ENCODE results near the gene OTOGL. TPM values are rescaled to one million over a fixed set of nuclear protein-coding genes. Genes with fewer than 3 reads are reported as not detected.
"Not testable (repeated sequence)": the region's sequence is repeated elsewhere in the genome, so short reads cannot be mapped to it uniquely, and the experiment has no call there.

The OTOGL gene
- total RNA-seq, 1 donor from 2014 or later: not detected

DNA sequence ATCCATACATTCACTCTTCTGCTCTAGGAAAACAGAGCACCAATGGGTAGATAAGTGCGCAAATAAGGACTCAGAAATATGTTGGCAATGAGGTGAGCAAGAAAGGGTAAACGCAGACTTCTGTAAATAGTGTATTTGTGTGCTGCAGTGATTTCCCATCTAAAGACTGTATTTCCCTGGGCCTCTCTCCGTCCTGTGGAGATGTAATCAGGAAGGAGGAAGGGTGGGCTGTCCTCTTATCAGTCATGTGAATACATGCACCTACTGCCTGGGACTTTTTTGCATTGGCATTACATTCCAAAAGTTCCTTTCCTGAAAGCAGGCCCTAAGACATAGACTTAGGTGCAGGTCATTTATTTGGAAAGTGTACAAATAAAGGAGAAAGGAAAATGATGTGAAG is 114.5 kb downstream of the OTOGL start:
- intact Hi-C loops (cut with micrococcal nuclease): no loop called here

DNA sequence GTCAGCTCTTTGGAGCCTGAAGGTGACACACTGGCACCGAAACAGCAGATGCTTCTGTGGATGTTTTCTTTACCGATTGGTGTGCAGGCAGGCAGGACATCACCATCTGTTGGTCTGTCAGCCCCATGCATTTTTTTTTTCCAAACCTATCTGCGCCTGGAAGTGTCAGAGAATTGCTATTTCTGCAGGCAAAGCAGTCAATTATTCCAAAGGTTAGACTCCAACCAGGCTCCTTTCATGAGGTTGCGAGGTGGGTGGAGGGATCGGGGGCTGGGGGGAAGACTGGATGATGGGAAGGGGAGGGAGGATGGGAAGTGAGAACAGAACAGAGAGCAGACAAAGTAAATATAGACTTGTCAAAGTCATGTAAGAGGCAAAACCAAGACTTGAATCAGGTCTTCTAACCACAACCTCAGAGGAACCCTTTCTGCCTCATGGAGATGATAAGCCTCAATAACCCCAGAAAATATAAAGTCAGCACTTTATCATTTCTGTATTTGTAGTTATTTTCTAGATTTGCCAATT is 117.7 kb downstream of the OTOGL start:
- intact Hi-C loops (cut with micrococcal nuclease): no loop called here

DNA sequence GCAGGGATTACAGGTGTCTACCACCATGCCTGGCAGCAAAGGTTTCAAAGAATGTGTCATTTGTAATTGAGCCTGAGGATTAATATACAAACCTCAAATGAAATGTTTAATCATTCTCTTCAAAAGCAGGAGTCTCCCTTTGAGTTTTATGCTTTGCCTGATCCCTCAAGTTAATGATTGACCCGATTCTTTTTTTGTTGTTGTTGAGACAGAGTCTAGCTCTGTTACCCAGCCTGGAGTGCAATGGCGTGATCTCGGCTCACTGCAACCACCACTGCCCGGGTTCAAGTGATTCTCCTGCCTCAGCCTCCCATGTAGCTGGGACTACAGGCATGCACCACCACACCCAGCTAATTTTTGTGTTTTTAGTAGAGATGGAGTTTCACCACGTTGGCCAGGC is 119.6 kb downstream of the OTOGL start:
- intact Hi-C loops (cut with micrococcal nuclease): not testable (repeated sequence)

DNA sequence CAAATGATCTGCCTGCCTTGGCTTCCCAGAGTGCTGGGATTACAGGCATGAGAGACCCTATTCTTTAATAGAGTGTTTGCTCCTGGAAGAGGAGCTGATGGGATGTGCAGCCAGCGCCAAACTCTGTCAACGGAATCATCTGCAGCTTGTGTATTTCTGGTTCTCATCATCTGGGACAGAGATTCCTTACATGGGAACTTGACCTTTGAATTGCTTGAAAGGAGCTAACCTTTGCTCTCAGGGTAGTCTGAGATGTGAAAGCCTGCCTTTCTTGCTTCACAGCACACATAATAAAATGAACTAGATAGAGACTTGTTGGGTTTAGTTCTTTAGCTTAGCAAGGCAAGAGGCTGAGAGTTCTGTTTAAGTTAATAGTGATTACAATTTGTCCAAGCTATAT is 120.0 kb downstream of the OTOGL start:
- intact Hi-C loops (cut with micrococcal nuclease): no loop called here

DNA sequence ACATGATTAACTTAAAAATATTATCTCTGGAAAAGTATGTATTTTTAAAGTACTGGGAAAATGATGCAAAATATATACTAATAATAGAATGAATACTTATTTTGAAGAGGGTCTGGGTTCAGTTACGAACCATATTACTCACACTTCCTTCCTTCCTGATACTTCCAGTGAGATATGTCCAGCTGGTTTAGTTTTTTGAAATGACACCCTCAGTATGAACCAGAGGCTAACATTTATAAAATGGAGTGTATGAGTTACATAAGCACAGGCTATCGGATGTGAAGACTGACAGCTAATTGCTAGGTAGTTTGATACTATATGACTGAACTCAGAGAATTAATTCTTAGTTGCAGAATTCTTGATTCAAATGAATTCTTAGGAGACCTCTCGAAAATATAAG is 122.9 kb downstream of the OTOGL start:
- intact Hi-C loops (cut with micrococcal nuclease): no loop called here

DNA sequence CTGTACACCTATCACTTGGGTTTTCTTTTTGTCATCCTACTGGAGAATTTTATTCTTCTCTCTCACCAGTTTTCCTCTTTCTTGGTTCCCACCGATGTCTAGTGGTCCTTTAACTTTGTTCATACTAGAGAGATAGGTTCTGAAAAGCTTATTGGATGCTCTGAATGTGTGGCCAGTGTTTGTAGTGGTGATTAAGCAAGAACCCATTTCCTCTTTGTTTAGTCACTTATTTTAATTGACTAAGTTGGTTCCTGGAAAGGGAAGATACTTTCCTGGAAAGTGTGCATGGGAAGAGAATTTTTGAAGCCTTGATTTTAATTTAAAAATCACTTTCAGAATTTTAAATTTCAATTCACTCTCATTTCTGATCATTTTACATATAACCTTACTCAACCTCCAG is 127.2 kb downstream of the OTOGL start:
- intact Hi-C loops (cut with micrococcal nuclease): no loop called here

DNA sequence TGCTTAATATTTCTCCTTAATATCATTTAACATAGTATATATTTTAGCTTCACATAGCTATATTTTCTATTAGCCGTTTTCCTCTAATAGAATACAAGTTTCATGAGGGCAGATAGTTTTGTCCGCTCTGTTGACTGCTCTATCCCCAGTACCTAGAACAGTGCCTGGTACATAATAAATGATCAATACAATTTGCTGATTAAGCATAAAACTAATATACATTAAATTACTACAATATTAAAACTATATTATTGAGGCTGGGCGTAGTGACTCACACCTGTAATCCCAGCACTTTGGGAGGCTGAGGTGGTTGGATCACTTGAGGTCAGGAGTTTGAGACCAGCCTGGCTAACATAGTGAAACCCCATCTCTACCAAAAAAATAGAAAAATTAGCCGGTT is 128.6 kb downstream of the OTOGL start:
- intact Hi-C loops (cut with micrococcal nuclease): not testable (repeated sequence)

DNA sequence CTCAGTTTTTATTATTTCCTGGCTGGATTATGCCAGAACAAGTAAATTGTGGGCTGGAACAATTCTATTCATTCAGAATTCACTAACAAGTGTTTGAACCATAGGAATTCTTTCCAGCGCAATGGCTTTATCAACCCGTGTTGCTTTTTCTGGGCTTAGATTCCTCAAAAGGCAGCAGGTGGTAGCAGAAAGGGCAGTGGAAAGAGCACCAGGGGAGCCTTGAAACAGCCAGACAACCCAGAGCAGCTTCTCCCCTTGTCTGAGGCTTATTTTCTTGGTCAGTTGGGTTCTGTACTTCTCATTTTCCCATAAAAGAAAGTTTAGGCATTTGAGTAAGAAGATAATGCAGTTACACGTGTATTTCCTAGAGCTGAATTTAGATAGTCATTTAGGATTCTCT is 130.7 kb downstream of the OTOGL start:
- intact Hi-C loops (cut with micrococcal nuclease): no loop called here

DNA sequence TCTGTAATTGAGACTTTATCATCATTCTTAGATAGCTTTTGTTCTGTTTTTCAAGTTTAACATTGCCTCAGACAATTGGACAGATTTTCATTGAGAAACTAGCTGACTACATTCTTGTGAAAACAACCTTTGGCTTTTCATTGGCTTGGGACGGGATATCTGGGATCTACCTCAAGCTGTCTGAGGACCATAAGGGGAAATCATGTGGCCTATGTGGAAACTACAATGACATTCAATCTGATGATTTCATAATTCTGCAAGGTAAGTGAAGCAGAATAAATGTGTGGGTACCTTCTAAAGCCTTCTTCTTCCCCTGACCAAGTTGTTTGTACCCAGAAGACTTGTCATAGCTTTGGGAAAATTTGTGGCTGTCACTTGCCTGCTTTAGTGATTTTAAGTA is 133.5 kb downstream of the OTOGL start:
- intact Hi-C loops (cut with micrococcal nuclease): no loop called here

DNA sequence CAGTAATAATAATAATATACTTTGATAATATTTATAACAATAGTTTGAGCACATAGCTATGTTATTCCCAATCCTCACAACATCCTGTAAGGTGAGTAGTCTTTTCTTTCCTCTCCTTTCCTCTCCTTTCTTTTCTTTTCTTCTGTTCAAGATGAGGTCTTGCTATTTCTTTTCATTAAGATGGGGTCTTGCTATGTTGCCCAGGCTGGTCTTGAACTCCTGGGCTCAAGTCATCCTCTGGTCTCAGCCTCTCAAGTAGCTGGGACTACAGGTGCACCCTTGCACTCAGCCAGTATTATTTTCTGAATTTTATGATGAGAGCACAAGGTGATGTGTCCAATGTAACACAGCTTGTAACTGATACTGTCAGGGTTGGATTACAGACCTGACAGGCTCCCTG is 134.6 kb downstream of the OTOGL start:
- intact Hi-C loops (cut with micrococcal nuclease): no loop called here

DNA sequence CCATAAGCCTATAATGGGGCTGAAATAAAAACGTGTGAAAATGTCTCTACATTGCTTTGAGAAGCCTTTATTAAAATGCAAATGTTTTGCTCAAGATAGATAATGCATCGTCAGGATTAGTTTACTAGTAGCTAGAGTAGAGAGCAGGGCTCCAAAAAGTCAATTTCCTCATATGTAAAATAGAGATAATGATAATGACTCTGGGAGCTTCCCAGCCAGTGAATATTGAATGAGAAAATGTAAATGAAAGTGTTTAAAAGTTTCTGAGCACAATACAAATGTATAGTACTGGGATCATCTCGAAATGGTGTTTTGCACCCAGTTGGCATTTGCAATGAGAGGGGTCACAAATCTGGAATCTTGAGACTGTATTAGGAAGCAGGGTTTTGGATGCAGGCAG is 135.3 kb downstream of the OTOGL start:
- intact Hi-C loops (cut with micrococcal nuclease): no loop called here

DNA sequence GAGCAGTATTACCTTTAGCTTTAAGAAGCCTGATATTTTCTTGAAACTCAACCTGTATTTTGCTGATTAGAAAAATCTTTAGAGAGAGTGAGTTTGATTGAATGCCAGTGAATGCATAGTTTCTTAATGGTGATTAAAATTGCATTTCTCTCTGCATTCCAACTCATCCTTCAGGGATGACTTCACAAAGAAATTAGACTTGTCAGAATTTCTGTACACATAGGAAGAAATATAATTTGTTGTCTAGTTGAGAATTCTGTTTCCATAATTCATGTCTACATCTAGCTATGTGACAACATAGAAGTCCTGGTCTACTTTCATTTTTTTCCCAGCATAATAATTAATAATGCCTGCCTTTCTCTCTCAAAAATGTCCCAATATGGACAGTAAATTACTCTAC is 136.6 kb downstream of the OTOGL start:
- intact Hi-C loops (cut with micrococcal nuclease): no loop called here

DNA sequence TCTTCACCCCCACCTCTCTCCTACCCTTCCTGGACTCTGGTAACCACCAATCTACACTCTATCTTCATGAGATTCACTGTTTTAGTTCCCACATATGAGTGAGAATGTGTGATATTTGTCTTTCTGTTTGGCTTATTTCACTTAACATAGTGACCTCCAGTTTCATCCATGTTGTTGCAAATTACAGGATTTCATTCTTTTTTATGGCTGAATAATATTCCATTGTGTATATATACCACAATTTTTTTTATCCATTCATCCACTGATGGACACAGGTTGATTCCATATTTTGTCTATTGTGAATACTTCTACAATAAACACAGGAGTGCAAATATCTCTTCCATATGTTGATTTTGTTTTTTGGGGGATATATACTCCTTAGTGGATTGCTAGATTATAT is 140.5 kb downstream of the OTOGL start:
- intact Hi-C loops (cut with micrococcal nuclease): no loop called here

DNA sequence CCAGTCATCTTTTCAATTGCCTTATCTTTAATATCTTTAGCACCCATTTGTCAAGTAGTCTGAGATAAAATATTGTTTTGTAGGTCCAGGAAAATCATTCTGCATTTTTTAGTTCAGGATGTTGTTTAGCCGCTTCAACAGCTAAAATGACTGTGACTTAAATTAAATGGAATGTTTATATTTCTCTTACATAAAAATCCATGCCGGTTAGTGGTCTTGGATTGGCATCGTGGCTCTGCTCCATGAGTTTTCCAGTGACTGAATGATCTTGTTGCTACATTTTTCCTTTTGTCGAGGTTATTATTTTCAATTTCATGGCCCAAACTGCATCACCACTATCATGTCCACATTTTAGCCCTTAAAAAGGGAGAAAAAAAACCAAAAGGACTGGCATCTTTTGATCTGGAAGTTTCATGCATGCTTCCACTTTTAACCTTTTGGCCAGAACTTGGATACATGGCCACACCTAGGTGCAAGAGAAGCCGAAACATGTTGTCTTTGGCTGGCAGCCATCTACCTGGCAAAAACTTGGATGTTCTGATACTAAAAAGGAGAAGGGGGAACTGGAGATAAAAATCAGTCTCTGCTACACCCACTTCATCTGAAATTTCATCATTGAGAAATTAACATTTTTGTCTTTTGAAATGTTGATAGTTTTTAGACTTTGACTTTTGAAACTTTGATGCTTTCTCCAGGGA is 142.4 kb downstream of the OTOGL start:
- intact Hi-C loops (cut with micrococcal nuclease): no loop called here

DNA sequence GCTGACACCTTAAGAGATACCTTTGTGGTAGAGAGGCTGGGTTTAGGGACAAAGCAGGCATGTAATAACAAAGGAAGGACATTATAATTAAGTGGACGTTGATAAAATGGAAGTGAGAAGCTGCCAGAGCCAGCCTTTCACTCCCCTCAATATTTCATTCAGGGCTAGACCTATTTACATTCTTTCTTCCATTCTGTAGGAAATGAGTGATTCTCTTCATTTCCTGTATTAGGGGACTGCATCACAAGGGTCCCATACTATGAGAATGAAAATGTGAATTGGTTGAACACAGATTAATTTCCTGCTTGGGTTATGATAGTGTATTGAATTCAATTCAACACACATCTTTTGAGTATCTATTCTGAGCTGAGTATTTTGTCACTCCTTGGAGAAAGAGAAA is 143.0 kb downstream of the OTOGL start:
- intact Hi-C loops (cut with micrococcal nuclease): no loop called here

DNA sequence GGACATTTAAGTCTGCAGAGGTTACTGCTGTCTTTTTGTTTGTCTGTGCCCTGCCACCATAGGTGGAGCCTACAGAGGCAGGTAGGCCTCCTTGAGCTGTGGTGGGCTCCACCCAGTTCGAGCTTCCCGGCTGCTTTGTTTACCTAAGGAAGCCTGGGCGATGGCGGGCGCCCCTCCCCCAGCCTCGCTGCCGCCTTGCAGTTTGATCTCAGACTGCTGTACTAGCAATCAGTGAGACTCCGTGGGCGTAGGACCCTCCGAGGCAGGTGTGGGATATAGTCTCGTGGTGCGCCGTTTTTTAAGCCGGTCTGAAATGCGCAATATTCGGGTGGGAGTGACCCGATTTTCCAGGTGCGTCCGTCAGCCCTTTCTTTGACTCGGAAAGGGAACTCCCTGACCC is 150.2 kb downstream of the OTOGL start:
- intact Hi-C loops (cut with micrococcal nuclease): not testable (repeated sequence)

DNA sequence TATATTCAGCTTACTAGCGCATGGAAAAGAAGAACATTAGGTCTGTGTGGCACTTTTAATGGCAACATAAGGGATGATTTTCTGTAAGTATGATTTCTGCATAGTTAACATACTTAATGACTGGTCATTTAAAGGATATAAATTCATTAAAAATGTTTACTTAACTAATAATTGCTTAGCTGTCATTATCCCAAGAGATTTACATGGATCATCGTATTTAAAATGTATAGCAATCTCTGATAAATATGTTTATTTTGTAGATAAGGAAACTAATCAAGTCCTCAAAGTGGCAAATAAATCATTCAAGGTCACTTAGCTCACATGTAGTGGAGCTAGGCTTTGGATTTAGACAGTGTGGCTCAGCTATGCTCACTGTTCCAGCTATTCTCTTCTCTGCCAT is 158.6 kb downstream of the OTOGL start:
- intact Hi-C loops (cut with micrococcal nuclease): no loop called here

DNA sequence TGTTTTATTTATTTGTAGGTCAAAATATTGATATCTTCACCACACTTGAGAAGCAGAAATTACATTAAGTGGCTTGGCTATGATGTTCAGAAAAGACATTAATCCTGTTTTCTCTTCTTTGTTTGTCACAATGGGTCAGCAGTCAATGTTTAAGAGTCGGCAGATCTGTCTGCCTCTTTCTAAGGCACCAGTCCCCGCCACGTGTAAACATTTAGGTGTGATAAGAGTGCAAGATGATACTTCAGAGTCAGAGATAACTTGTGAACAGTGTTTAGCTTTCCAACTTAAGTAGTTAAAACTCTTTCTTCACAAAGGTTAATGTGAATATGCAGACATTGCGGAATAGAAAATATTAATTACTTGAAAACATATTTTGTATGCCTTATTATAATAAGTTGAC is 160.9 kb downstream of the OTOGL start:
- intact Hi-C loops (cut with micrococcal nuclease): no loop called here

DNA sequence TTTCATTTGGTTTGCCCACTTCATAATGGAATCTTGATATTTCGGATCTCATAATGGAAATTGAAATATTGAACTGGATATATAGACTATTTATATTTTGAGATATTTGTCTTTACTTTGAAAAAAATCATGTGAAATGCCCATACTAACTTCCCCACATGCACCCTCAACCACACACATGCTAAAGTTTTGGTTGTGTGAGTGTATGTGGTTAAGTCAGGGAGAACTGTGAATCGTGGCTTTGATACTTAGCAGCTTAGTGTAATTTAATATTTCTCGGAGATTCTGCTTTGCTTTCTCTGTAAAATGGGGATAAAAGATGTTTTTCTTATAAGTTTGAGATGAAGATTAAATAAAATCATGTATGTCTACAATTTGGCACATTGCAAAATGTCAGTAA is 162.1 kb downstream of the OTOGL start:
- intact Hi-C loops (cut with micrococcal nuclease): no loop called here

DNA sequence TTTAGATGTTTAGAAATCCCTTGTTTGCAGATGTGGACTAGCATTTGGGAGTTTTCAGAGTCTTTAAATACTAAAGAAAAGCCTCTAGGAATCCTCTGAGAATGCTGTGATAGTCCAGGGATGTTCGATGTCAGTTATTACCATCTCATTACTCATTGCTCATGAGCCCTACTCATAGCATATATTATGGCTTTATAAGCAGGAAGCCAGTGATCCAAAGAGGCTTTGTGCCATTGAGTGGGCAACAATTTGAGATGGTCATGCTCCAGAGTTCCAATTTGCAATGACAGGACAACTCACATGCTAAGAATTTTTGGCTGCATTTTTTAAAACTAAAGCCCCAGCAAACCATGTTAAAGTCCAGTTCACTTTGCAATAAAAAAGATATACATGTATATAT is 163.0 kb downstream of the OTOGL start:
- intact Hi-C loops (cut with micrococcal nuclease): no loop called here

DNA sequence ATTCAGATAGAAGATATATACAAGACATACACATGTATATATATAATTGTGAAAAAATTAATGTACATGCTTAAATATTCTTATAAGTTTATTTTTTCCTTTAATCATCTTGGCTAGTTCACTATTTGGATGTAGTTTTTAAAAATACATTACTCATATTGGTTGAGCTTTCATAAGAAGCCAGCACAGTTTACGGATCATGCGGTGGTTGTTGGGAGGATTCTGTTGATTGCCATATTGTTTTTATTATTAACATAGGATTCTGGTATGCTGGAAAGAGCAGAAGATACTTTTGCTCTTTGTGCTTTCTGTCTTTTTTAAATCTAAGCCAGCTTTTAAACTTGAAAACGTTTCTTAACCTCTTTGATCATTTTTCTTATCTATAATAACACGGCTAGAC is 163.4 kb downstream of the OTOGL start:
- intact Hi-C loops (cut with micrococcal nuclease): no loop called here

DNA sequence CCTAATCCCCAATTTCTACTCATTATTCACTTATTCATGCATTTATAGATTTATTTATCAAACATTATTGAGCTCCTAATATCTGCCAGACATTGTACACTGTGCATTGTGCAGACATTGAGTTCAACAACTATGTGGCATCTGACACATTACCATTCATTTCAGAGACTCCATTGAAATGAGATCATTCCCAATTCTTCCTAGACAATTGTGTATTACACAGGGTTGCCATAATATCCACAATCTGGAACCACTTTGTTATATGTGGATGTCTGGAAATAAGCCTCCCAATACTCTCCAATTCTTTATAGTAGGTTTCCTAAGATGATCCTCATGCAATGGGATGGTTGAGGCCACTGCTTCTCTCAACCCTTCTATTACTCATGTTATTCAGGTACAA is 165.0 kb downstream of the OTOGL start:
- intact Hi-C loops (cut with micrococcal nuclease): no loop called here

DNA sequence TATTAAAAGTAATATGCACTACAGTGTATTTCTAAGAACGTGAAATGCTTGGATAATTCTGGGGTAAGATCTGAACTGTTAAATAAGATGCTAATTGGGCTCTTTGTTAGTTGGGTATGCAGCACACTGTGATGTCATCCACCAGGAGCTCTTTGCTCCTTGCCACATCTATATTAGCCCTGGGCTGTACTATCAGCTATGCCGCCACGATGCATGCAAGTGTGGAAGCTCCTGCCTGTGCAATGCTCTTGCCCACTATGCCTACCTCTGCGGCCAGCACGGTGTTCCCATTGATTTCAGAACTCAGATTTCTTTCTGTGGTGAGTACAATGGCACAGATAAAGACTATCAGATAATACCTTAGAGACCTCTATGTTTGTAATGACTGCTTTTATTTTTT is 165.6 kb downstream of the OTOGL start:
- intact Hi-C loops (cut with micrococcal nuclease): loop anchor here (5.0 kb wide), 1 partner anchor 68 kb away; no protein-coding TSS in a partner anchor

Measured in T-helper 1 cell treated with Interleukin-12 subunit alpha and Interleukin-12 subunit beta and Interleukin-4 antibody, amounts not matched to agents 30 ng/mL and 1 ng/mL, for 36 hours (primary cell).